GM10847 (cell line): ENCODE data around the gene ATP1A1.

ENCODE experiments used
- POLR2A ChIP-seq: IDR thresholded peaks from 2 replicates; pipeline ENCODE4 v1.6.1; 2011; ENCODE audit not compliant: insufficient read length; ENCODE audit errors: extremely low read depth

ATP1A1 gene

DNA sequence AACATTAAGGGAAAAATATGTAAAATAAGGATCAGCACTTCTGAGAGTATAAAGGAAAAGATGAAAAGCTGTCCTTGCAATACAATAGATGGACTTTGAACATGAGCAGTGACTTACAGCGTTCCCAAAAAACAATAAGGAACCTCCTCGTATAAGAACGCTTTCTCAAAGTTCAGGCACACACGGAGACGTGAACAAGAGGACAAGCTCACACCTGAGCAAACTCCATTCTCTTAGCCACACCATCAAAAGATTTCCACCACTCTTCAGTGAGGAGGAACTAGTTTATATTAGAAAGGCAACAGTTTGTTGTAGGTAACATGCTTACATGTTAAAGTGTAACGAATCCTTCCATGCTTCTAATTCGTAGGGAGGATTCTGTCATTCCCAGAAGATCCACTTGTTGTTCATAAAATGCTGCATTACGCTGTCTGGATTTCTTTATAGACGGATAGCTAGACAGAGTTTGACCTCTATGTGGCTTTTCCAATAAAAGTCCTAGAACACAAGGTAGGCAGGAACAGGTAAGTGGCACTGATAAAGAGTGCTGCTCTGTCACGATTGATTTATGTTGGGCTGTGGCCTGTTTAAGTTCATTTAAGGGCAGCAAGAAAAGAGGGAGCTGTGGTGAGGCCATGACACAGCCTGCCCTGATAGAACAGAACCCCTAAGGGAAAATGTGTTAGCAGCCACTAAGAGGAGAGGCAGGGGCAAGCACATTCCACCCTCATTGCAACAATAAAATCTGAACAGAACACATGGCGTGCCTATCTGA lies 37.0 kb upstream of the ATP1A1 start:
- no peak for TF ChIP-seq POLR2A

DNA sequence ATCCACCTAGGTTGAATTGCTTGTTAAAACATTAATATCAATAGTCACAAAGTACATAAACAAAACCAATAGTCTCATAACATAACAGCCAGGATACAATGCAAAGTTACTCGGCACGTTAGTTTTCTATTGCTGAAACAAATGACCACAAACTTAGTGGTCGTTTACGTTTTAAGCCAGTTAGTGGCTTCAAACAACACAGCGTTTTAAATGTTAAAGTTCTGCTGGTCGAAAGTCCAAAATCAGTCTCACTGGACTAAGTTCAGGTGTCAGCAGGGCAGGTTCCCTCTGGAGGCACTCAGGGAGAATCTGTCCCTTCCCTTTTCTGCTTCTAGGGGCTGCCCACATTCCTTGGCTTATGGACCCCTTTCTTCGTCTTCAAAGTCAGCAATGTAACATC lies 35.6 kb upstream of the ATP1A1 start:
- TF ChIP-seq POLR2A: no peak

DNA sequence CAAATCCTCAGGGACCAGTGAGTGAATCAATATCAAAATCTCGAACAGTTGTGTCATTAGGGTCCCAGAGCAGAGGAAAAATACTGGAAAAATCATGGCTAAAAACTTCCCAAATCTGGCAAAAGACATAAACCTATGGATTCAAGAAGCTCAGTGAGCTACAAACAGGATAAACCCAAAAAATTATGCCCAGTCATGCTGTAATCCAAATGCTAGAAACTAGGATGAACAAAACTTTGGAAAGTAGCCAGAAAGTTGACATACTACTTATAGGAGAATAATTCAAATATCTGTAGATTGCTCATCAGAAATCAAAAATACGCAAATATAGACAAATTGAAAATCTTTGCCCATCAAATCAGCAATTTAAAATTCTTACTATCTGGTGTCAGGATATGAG lies 34.6 kb upstream of the ATP1A1 start:
- no peak for TF ChIP-seq POLR2A

DNA sequence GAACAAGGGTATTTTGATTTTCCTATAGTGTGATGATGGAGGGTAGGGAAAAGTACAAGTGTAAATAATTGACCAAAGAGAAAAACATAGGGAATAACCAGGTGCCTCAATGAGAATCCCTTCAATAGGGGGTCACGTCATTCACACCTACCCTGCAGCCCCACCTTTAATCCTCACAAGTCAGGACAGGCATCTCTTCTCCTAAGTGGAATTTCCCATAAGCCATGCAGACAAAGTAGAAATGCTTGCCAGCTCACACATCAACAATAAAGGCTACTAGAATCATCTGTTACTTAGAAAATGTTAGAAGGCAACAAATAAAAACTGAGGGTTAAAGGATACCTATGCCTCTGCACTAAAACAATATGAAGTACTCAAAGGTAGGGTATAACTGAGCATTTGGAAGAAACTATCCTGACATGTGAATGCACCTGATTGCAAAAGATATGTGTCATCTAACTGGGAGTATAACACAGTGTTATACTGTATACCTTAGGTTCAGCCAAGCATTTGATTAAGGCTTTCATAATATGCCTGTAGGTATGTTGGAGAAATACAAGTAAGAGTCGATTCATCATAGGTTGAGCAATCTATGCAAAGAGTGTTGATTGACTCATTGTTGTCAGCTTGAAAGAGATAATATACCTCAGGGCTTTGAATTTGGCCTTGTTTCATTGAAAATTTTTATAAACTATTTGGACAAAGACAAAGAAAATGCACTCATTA lies 32.4 kb upstream of the ATP1A1 start:
- no peak for TF ChIP-seq POLR2A

DNA sequence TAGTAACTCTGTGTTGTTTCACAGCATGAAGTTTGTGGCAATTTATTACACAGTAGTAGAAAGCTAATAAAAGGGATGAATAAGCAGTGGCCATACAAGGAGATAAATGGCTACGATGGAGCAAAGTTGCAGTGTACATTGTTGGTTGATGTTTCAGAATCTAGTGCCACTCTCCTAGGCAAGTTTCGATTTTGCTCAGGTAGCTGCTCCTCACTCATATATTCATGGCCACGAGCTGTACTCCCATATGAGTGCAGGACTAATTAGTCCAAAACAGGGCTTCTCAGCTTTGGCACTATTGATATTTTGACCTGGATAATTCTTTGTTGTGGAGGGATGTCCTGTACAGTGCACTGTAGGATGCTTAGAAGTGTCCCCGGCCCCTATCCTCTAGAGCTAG lies 30.0 kb upstream of the ATP1A1 start:
- TF ChIP-seq POLR2A: no peak

DNA sequence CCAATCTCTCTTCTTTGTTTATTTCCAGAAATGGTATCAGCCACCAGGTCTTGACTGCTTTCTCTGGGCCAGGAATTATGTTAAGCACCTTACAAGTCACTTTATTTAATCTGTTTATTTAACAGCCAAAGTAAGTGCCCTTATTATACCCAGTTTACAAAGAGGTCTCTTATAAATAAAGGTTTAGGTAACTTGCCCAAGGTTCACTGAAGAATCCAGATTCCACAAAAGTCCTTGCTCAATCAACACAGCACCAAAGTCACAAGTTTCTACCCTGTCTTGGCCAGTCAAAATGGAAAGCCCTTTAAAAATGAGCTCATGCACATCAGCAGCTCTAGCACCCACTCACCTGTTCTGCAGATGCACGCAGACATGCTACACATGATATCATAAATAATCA lies 28.0 kb upstream of the ATP1A1 start:
- TF ChIP-seq POLR2A: no peak

DNA sequence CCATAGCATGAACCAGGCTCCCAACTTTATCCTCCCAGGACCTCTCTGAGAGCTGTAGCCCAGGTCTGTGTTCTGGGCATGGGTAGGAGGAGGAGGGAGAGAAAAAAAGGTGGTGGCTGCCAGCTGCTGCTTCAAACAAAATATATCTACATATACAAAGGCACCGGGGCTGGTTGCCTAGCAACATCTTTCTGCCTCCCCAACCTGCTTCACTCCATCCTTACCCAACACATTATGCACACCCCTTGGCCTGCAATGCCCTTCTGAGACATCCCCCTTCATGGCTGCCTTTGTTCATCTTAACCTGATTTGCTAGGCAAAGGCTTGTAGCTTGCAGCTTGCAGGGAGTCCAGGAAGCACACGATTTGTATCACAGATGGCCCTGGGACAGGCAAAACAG lies 27.2 kb upstream of the ATP1A1 start:
- no peak for TF ChIP-seq POLR2A

DNA sequence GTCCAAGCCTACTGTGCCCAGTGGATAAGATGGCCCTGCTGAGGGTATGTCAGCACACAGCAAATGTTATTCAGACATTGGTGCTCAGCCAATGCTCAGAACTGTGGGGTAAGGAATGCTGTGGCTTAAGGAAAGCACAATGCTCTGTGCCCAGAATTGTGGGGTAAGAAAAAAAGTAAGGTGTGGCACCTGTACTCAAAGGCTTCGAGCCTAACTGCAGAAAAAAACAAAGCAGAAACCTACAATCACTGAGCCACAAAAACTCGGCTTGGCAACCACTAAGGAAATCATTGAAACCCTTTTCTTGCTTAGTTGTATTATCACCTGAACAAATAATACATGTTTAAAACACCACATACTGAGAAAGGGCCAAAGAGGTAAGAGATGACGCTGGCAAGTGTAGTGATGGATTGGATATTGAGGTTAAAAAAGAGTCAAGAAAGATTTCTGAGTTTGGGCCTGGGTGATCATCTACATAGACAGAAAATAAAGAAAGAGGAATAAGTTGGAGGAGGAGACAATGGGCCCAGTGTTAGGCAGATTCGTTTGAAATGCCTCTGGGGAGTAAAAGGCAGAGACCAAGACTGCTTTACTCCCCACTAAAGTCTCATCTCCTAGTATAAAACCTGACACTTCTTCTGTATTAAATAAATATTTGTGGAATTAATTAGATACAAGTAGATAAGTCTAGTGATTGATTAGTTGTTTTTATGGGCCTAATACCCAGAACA lies 25.9 kb upstream of the ATP1A1 start:
- TF ChIP-seq POLR2A: no peak

DNA sequence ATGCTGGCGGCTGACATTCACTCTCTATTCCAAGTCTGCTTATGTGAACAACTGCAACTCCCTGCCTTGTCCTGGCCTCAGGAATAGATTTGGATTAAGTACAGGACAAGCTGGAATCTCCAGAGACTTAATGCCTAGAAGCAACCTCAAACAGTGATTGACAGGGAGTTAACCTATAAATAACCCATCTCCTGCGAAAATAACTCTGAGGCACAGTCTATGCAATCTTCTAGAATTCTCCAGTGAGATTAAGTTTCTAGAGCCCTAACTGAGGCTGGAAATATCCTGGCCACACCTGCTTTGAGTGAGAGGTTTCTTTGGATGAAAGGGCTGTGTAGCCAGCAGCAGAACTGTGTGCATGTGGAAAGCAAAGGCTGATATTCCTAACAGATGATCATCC lies 25.3 kb upstream of the ATP1A1 start:
- TF ChIP-seq POLR2A: no peak

DNA sequence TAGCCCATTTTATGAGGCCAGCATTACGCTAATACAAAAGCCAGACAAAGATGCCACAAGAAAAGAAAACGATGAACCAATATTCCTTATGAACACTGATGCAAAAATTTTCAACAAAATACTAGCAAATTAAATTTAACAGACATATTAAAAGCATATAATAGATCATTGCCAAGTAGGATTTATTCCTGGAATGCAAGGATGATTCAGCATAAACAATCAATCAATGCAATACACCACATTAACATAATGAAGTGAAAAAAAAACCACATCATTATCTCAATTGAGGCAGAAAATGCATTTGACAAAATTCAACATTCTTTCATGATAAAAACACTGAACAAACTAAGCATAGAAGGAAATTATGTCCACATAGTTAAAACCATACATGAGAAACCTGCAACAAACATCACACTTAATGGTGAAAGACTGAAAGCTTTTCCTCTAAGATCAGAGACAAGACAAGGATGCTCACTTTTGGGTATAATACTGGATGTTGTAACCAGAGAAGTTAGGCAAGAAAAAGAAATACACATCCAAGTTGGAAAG lies 22.9 kb upstream of the ATP1A1 start:
- TF ChIP-seq POLR2A: no peak

DNA sequence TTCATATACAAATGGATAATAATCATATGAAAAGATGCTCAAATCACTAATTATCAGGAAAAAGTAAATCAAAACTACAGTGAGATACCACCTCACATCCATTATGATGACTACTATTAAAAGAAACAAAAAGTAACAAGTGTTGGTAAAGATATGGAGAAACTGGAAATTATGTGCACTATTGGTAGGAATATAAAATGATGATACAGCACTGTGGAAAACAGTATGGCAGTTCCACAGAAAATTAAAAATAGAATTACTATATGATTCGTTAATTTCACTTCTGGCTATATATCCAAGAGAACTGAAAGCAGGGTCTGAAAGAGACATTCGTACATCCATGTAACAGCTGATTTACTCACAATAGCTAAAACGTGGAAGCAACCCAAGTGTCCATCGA lies 21.1 kb upstream of the ATP1A1 start:
- no peak for TF ChIP-seq POLR2A

DNA sequence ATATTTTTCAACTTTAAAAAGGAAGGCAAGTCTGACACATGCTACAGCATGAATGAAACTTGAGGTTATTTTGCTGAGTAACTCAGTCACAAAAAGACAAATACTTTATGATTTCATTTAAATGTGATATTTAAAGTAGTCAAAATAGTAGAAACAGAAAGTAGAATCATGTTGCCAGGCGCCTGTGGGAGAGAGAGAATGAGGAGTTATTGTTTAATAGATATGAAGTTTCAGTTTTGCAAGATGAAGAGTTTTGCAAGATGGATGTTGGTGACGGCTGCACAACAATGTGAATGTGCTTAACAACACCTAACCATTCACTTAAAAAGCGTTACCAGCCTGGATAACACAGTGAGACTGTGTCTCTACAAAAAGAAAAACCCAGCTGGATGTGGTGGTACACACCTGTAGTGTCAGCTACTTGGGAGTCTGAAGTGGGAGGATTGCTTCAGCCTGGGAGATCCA lies 20.7 kb upstream of the ATP1A1 start:
- no peak for TF ChIP-seq POLR2A

DNA sequence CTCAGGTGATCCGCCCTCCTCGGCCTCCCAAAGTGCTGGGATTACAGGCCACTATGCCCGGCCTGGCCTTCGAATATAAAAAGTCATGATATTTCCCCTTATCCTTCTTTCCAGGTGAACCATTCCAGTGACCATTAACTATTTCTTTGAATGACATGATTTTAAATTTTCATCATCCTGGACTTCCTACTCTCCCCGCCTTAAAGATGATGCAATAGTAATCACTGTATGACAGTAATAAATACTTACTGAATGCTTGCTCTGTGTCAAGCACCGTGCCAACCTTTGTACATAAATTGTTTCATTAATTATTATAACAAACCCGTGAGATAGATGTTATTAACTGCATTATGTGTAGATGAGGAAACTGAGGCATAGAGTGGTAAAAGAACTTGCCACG lies 19.9 kb upstream of the ATP1A1 start:
- TF ChIP-seq POLR2A: no peak

DNA sequence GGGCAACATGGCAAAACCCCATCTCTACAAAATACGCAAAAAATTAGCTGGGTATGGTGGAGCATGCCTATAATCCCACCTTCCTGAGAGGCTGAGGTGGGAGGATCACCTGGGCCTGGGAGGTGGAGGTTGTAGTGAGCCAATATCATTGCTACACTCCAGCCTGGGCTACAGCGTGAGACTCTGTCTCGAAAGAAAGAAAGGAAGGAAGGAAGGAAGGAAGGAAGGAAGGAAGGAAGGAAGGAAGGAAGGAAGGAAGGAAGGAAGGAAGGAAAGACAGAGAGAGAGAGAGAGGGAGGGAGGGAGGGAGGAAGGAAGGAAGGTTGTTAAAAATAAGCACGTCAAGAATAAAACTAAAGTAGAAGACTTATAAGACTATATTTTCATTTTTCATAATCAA lies 17.0 kb upstream of the ATP1A1 start:
- TF ChIP-seq POLR2A: no peak

DNA sequence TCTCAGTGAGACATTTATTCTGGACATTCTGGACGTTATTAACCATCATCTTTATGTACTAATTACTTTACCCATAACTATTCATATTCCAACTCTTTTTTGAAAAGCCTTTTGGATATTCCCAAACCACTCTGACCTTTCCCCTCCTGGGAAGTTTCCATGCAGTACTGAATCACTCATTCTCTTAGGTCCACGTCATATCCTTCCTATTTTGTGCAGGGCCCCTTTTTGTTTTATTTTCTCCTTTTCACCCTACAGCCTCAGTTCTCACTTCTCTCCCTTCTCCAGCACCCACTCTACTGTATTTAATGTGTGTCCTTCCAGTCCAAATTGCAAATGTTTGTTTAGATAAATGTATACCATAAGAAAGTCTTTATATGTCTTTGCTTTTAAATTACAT lies 16.4 kb upstream of the ATP1A1 start:
- no peak for TF ChIP-seq POLR2A

DNA sequence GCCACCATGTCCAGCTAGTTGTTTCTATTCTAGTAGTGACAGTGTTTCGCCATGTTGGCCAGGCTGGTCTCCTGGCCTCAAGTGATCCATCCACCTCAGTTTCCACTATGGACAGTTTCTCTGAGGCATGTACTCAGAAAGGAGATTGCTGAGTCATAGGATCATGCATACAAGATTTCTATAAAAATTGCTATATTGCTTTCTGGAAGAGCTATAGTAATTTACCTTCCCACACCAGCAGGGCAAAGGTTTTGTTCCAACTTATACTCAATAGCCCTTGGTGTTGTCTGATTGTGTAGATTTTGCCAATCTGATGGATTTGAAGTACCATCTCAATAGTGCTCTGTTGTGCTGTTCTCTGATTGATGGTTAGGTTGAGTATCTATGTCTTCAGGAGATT lies 15.6 kb upstream of the ATP1A1 start:
- TF ChIP-seq POLR2A: no peak

DNA sequence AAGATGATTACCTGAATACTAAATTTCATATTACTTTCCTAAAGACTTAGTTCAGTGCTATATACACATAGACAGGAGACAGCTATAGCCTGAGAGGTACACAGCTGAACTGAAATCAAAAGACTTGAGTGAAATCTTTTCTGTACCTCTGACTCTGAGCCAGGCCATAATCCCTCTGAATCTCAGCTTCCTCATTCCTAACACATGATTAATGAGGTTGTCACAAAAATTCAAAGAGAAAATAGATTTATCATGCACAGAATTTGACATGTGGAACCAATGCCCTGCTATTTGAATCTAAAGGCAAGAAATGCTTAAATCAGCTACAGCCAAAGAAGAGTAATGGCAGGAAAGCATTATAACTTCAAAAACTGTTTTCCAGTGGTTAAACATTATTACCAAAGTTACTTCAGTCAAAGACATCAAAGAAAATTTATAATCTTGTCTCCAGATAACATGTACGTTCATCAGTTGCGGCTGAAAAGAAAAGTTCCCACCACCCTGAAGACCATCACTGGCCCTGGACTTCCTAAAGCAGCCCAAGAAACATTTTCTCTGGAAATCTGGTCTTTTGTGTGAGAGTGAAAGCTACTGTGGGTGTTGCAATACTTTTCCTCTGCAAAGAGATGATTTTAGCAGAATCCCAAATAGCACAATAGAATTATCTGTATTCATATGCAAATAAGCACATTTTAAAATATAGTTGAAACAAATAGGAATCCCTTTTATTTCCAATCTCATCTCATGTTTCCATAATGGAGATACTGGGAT lies 13.8 kb upstream of the ATP1A1 start:
- TF ChIP-seq POLR2A: no peak
